Measurements from ENCODE around the gene KIAA0753. TPM values are rescaled to one million over a fixed set of nuclear protein-coding genes. Genes with fewer than 3 reads are reported as not detected.
A peak's percentile ranks its signal among the peaks of the same experiment; 100 is the strongest.

KIAA0753 gene
- total RNA-seq, 2 donors from 2014 or later = 15.7 to 18.5 TPM

DNA sequence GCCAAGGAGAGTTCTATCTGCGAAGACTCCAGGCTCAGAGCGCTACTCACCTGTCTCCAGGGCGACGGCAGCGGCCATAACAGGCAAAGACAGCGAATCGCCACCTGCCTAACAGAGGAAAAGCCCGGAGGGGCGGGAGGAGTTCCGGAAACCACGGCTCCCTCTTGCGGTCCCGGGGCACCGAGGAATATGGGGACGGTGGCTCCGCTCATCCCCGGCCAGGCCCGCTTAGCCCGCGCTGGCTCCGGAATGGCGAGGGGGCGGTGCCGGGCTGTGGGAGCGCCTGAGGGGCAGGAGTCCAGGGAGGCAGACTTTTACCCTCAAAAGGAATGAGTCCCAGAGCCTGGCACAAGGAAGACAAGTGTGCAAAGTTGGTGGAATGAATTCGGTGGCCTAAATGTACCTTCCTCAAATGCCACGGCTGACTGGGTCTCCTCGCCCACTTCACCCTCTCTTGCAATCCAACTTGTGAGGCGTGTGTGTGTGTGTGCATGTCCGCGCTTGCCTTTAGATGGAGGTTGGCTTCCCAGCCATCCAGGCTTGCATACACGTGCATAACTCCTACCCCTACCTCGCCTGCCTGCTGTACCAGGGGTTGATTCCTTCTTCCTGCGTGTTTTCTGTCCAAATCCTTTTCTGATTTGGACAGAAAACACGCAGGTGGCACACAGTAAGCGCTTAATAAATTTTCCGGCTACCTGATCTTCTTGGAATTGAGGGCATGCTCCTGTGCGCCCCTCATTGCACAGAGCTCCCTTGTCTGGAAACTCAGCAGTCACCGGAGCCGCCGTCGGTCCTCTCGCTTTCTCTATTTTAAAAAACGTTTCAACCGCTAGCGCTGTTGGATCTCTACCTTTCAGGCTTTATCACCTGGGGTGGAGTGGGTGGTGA, 14.6 kb upstream of the KIAA0753 start:
- intact Hi-C loops (cut with DNase I) = no loop called here
- no peak overlapping the region for H3K4me3 ChIP-seq
- H3K27ac ChIP-seq = no peak overlapping the region
- peak; percentile 75 for DNase-seq
- no peaks in the 10 kb centered on the region for H3K36me3 ChIP-seq
- no peak for TF ChIP-seq CTCF (IDR thresholded peaks at IDR 0.05)
- peaks cover 8% of the 10 kb centered on the region for H3K4me1 ChIP-seq
- peaks cover 10% of the 10 kb centered on the region for H3K27me3 ChIP-seq
- no peak overlapping the region for H3K9ac ChIP-seq (ENCODE audit: low read depth in 2 of 2, low read length in 2 of 2)
- no peaks in the 10 kb centered on the region for H3K9me3 ChIP-seq

DNA sequence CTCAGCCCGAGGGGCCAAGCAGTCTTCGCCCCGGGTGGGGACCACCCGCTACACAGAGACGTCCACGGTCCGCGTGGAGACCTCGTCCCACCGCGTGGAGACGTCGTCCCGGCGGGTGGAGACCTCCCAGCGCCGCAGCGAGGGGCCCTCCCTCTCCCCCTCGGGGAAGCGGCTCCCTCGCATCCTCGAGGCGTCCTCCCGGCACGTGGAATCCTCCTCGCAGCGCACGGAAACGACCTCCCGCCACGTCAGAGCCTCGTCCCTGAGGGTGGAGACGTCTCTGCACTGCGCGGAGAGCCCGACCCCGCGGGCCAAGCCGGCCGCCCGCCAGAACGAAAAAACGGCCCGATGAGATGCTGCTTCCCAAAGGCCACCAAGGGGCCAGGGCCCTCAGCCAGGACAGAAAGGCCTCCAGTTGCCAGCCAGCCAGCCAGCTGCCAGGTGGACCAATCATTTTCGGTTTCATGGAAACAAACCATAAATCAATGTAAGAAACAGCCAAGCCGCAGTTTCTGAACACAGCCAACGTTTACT, 11.5 kb upstream of the KIAA0753 start:
- Histone ChIP-seq H3K27me3 (peaks cover 10% of the 10 kb centered on the region), H3K4me1 (peaks cover 9% of the 10 kb centered on the region), H3K36me3 (no peaks in the 10 kb centered on the region), H3K9me3 (no peaks in the 10 kb centered on the region), H3K27ac (peak overlapping the region; percentile 90), H3K4me3 (peak overlapping the region; percentile 59), H3K9ac (ENCODE audit: low read depth in 2 of 2, low read length in 2 of 2) (peak overlapping the region; percentile 61 to 95)
- TF ChIP-seq CTCF (IDR thresholded peaks at IDR 0.05) = no peak
- intact Hi-C loops (cut with DNase I) = no loop called here
- peak; percentile 63 for DNase-seq

DNA sequence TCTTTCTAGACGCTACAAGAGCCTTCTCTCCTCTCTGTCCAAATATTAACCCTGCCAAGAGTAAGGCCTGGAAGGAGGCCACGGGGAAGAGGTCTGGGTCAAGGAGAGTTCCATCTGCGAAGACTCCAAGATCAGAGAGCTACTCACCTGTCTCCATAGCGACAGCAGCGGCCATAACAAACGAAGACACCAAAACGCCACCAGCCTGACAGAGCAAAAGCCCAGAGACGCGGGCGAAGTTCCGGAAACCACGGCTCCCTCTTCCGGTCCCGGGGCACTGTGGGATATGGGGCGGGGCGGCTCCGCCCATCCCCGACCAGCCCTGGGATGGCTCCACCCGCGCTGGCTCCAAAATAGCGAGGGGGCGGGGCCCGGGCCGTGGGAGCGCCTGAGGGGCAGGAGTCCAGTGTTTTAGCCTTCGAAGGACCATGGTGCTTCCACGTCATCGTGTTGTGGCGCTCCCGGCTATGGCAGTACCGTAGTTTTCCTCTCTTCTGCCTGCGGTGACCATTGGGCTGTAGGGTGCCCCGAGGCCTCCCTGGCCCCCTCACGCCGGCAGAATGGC, 10.9 kb upstream of the KIAA0753 start, which contains the start of the genes C17orf100 and MED31:
Gene C17orf100, plus strand, starts transcription at position 409 of the 565 bp plus-strand sequence. Its CDS starts 152 bp downstream, at position 561.
Gene MED31, minus strand, starts transcription at position 252 of the 565 bp plus-strand sequence. Its CDS starts 77 bp downstream, at position 175.
- TF ChIP-seq CTCF (IDR thresholded peaks at IDR 0.05) = no peak
- peak; percentile 99 for DNase-seq
- intact Hi-C loops (cut with DNase I) = no loop called here

DNA sequence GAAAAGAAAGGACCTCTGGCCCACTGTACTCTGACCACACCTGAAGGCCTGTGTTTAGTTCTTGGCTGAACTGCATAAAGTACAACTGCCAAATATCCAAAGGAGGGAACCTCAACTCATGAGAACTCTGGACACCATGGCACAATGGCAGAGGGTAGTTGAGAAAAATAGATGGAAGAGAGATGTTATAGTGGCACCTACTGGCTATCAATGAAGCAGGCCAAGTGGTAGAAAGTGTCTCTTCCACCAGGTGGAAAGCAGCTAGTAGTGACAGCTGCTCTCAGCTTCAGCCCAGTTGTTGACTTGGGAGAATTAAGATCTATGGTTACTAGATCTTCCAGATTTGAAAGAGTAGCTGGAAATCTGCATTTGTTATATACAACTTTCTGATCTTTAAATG, 7.7 kb upstream of the KIAA0753 start:
- DNase-seq = no peak

More for the DNA sequence above, 10.9 kb upstream of the KIAA0753 start, which contains the start of the genes C17orf100 and MED31:
- peak within 1 kb of the TSS; percentile 59 for H3K4me3 ChIP-seq
- H3K4me1 ChIP-seq = peaks cover 9% of the 10 kb centered on the region
- no peaks in the 10 kb centered on the region for H3K9me3 ChIP-seq
- H3K36me3 ChIP-seq = no peaks in the 10 kb centered on the region
- H3K27me3 ChIP-seq = peaks cover 10% of the 10 kb centered on the region
- peak within 1 kb of the TSS; percentile 90 for H3K27ac ChIP-seq
- H3K9ac ChIP-seq (ENCODE audit: low read depth in 2 of 2, low read length in 2 of 2) = peak within 1 kb of the TSS; percentile 73 to 95

More for the DNA sequence above, 7.7 kb upstream of the KIAA0753 start:
- Histone ChIP-seq H3K36me3 (peaks cover 5% of the 10 kb centered on the region), H3K4me3 (no peak overlapping the region), H3K4me1 (peaks cover 9% of the 10 kb centered on the region), H3K27me3 (no peaks in the 10 kb centered on the region), H3K27ac (no peak overlapping the region), H3K9me3 (no peaks in the 10 kb centered on the region), H3K9ac (ENCODE audit: low read depth in 2 of 2, low read length in 2 of 2) (no peak overlapping the region)
- intact Hi-C loops (cut with DNase I) = loop anchor here (5.0 kb wide), 1 partner anchor 176 kb away; no protein-coding TSS in a partner anchor
- TF ChIP-seq CTCF (IDR thresholded peaks at IDR 0.05) = peak; percentile 15
